ENCODE results near the gene DOK3. TPM values are rescaled to one million over a fixed set of nuclear protein-coding genes. Genes with fewer than 3 reads are reported as not detected.

DOK3 gene
- total and polyA plus RNA-seq, 2 of the 13 experiments (the other 11 are each of a cell fraction or from before 2014, with no cell fraction given): 1.4 to 1.5 TPM

DNA sequence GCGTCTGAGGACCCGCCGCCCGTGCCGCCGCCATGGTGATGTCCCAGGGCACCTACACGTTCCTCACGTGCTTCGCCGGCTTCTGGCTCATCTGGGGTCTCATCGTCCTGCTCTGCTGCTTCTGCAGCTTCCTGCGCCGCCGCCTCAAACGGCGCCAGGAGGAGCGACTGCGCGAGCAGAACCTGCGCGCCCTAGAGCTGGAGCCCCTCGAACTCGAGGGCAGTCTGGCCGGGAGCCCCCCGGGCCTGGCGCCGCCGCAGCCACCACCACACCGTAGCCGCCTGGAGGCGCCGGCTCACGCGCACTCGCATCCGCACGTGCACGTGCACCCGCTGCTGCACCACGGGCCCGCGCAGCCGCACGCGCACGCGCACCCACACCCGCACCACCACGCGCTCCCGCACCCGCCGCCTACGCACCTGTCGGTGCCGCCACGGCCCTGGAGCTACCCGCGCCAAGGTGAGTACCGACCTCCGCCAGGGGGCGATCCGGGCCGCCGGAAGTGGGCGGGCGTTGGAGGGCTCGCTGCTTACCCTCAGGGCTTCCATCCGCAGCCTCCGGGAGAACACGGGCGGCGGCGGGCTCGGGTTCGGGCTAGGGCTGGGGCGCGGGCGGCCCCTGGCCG is 54.5 kb downstream of the DOK3 start (continued):
- TF ChIP-seq TOPORS (CRISPR knock-in tag; IDR thresholded peaks at IDR 0.05) (peak; percentile 88), ZNF589 (CRISPR knock-in tag; conservative IDR thresholded peaks at IDR 0.05) (peak; percentile 80), ZNF343 (CRISPR knock-in tag; IDR thresholded peaks at IDR 0.05) (no peak), KLF9 (CRISPR knock-in tag; IDR thresholded peaks at IDR 0.05; ENCODE audit: low read depth) (no peak), ZNF20 (CRISPR knock-in tag; IDR thresholded peaks at IDR 0.05) (no peak), CCDC6 (CRISPR knock-in tag; IDR thresholded peaks at IDR 0.05) (peak; percentile 91), FOXM1 (CRISPR knock-in tag; IDR thresholded peaks at IDR 0.05) (no peak), JUND (CRISPR knock-in tag; IDR thresholded peaks at IDR 0.05) (no peak), DR1 (CRISPR knock-in tag; IDR thresholded peaks at IDR 0.05) (no peak), TCF7 (IDR thresholded peaks at IDR 0.05; ENCODE audit: low read depth) (no peak), ZKSCAN1 (IDR thresholded peaks at IDR 0.05; ENCODE audit: low read length) (no peak), CBFB (CRISPR knock-in tag; IDR thresholded peaks at IDR 0.05) (0 out of 2 replicates have a peak, but pooled peaks have one; percentile 37), TGIF2 (CRISPR knock-in tag; IDR thresholded peaks at IDR 0.05) (peak; percentile 79; the same call in 1 of the 2 replicates), TCF12 (IDR thresholded peaks at IDR 0.05) (no peak), TCF12 (CRISPR knock-in tag; IDR thresholded peaks at IDR 0.05) (no peak)
- TF ChIP-seq, protein P1, sequence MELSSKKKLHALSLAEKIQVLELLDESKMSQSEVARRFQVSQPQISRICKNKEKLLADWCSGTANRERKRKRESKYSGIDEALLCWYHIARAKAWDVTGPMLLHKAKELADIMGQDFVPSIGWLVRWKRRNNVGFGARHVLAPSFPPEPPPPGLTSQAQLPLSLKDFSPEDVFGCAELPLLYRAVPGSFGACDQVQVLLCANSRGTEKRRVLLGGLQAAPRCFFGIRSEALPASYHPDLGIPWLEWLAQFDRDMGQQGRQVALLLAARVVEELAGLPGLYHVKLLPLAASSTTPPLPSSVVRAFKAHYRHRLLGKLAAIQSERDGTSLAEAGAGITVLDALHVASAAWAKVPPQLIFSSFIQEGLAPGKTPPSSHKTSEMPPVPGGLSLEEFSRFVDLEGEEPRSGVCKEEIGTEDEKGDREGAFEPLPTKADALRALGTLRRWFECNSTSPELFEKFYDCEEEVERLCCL (CRISPR knock-in tag; IDR thresholded peaks at IDR 0.05; ENCODE audit: borderline replicate concordance): peak; percentile 59; the same call in 1 of the 2 replicates
- TF ChIP-seq, protein P2, sequence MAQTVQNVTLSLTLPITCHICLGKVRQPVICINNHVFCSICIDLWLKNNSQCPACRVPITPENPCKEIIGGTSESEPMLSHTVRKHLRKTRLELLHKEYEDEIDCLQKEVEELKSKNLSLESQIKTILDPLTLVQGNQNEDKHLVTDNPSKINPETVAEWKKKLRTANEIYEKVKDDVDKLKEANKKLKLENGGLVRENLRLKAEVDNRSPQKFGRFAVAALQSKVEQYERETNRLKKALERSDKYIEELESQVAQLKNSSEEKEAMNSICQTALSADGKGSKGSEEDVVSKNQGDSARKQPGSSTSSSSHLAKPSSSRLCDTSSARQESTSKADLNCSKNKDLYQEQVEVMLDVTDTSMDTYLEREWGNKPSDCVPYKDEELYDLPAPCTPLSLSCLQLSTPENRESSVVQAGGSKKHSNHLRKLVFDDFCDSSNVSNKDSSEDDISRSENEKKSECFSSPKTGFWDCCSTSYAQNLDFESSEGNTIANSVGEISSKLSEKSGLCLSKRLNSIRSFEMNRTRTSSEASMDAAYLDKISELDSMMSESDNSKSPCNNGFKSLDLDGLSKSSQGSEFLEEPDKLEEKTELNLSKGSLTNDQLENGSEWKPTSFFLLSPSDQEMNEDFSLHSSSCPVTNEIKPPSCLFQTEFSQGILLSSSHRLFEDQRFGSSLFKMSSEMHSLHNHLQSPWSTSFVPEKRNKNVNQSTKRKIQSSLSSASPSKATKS (CRISPR knock-in tag; IDR thresholded peaks at IDR 0.05): no peak
- TF ChIP-seq, protein P3, sequence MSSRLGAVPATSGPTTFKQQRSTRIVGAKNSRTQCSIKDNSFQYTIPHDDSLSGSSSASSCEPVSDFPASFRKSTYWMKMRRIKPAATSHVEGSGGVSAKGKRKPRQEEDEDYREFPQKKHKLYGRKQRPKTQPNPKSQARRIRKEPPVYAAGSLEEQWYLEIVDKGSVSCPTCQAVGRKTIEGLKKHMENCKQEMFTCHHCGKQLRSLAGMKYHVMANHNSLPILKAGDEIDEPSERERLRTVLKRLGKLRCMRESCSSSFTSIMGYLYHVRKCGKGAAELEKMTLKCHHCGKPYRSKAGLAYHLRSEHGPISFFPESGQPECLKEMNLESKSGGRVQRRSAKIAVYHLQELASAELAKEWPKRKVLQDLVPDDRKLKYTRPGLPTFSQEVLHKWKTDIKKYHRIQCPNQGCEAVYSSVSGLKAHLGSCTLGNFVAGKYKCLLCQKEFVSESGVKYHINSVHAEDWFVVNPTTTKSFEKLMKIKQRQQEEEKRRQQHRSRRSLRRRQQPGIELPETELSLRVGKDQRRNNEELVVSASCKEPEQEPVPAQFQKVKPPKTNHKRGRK (CRISPR knock-in tag; IDR thresholded peaks at IDR 0.05): no peak
- TF ChIP-seq, protein P4, sequence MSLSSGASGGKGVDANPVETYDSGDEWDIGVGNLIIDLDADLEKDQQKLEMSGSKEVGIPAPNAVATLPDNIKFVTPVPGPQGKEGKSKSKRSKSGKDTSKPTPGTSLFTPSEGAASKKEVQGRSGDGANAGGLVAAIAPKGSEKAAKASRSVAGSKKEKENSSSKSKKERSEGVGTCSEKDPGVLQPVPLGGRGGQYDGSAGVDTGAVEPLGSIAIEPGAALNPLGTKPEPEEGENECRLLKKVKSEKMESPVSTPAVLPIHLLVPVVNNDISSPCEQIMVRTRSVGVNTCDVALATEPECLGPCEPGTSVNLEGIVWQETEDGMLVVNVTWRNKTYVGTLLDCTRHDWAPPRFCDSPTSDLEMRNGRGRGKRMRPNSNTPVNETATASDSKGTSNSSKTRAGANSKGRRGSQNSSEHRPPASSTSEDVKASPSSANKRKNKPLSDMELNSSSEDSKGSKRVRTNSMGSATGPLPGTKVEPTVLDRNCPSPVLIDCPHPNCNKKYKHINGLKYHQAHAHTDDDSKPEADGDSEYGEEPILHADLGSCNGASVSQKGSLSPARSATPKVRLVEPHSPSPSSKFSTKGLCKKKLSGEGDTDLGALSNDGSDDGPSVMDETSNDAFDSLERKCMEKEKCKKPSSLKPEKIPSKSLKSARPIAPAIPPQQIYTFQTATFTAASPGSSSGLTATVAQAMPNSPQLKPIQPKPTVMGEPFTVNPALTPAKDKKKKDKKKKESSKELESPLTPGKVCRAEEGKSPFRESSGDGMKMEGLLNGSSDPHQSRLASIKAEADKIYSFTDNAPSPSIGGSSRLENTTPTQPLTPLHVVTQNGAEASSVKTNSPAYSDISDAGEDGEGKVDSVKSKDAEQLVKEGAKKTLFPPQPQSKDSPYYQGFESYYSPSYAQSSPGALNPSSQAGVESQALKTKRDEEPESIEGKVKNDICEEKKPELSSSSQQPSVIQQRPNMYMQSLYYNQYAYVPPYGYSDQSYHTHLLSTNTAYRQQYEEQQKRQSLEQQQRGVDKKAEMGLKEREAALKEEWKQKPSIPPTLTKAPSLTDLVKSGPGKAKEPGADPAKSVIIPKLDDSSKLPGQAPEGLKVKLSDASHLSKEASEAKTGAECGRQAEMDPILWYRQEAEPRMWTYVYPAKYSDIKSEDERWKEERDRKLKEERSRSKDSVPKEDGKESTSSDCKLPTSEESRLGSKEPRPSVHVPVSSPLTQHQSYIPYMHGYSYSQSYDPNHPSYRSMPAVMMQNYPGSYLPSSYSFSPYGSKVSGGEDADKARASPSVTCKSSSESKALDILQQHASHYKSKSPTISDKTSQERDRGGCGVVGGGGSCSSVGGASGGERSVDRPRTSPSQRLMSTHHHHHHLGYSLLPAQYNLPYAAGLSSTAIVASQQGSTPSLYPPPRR (CRISPR knock-in tag; IDR thresholded peaks at IDR 0.05; ENCODE audit: borderline replicate concordance): no peak
- TF ChIP-seq, protein P5, sequence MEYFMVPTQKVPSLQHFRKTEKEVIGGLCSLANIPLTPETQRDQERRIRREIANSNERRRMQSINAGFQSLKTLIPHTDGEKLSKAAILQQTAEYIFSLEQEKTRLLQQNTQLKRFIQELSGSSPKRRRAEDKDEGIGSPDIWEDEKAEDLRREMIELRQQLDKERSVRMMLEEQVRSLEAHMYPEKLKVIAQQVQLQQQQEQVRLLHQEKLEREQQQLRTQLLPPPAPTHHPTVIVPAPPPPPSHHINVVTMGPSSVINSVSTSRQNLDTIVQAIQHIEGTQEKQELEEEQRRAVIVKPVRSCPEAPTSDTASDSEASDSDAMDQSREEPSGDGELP (IDR thresholded peaks at IDR 0.05; ENCODE audit: borderline replicate concordance, low read depth): no peak
